ENCODE results near the gene GLRX2.
"Not testable (repeated sequence)": the region's sequence is repeated elsewhere in the genome, so short reads cannot be mapped to it uniquely, and the experiment has no call there.

GLRX2 gene

GRCh38 chr1:193118803-193119730 lies 13.9 kb upstream of the GLRX2 start:
- H3K4me3 ChIP-seq (ENCODE audit: low read depth, low read length): no peak overlapping the region
- in situ Hi-C loops (cut with HindIII; ENCODE audit: low sequenced_read_pairs): no loop called here
- TF ChIP-seq CTCF (IDR thresholded peaks at IDR 0.05; ENCODE audit: low read depth, low read length, missing control alignments): no peak
- DNase-seq (ENCODE audit: low read depth): no peak

GRCh38 chr1:193118194-193118593 lies 13.0 kb upstream of the GLRX2 start:
- in situ Hi-C loops (cut with HindIII; ENCODE audit: low sequenced_read_pairs): no loop called here
- TF ChIP-seq CTCF (IDR thresholded peaks at IDR 0.05; ENCODE audit: low read depth, low read length, missing control alignments): no peak
- no peak for DNase-seq (ENCODE audit: low read depth)
- no peak overlapping the region for H3K4me3 ChIP-seq (ENCODE audit: low read depth, low read length)

- in situ Hi-C loops (cut with HindIII; ENCODE audit: low sequenced_read_pairs); DNase-seq (ENCODE audit: low read depth); H3K4me3 ChIP-seq (ENCODE audit: low read depth, low read length): not testable (repeated sequence)
Measured at GRCh38 chr1:193117167-193117566, 12.0 kb upstream of the GLRX2 start.

- DNase-seq (ENCODE audit: low read depth): peak; percentile 95
- H3K4me3 ChIP-seq (ENCODE audit: low read depth, low read length): no peak overlapping the region
- TF ChIP-seq CTCF (IDR thresholded peaks at IDR 0.05; ENCODE audit: low read depth, low read length, missing control alignments): no peak
- in situ Hi-C loops (cut with HindIII; ENCODE audit: low sequenced_read_pairs): no loop called here
Measured at GRCh38 chr1:193115629-193116227, 10.5 kb upstream of the GLRX2 start.

GRCh38 chr1:193114485-193115095 lies 9.4 kb upstream of the GLRX2 start:
- DNase-seq (ENCODE audit: low read depth): no peak
- no peak for TF ChIP-seq CTCF (IDR thresholded peaks at IDR 0.05; ENCODE audit: low read depth, low read length, missing control alignments)
- in situ Hi-C loops (cut with HindIII; ENCODE audit: low sequenced_read_pairs): no loop called here
- no peak overlapping the region for H3K4me3 ChIP-seq (ENCODE audit: low read depth, low read length)

GRCh38 chr1:193113992-193114332 lies 8.7 kb upstream of the GLRX2 start:
- H3K4me3 ChIP-seq (ENCODE audit: low read depth, low read length): no peak overlapping the region
- in situ Hi-C loops (cut with HindIII; ENCODE audit: low sequenced_read_pairs): no loop called here
- DNase-seq (ENCODE audit: low read depth): no peak
- no peak for TF ChIP-seq CTCF (IDR thresholded peaks at IDR 0.05; ENCODE audit: low read depth, low read length, missing control alignments)

All from astrocyte of the cerebellum (primary cell).